B cell (primary cell): ENCODE measurements around the gene ZNF287. TPM values are rescaled to one million over a fixed set of nuclear protein-coding genes. Genes with fewer than 3 reads are reported as not detected.

Experiments
- ATAC-seq: fragments of 200-7000 bp; cut with Tn5 transposase; one replicate; pipeline ENCODE4 v1.10.0; 2021; ENCODE audit warnings: low read depth, mild to moderate bottlenecking, moderate number of reproducible peaks, moderate library complexity
- CTCF ChIA-PET: fragments of 350-600 bp; sonication (Branson Sonifier 250); formaldehyde crosslinking; loops from one replicate; lab custom pipeline; 2021; ENCODE audit warnings: antibody characterized with exemption, inconsistent platforms; lab: Charles Lee
- POLR2A ChIA-PET: fragments of 350-600 bp; sonication (Branson Sonifier 250); formaldehyde crosslinking; loops from one replicate; lab custom pipeline; 2021; ENCODE audit warnings: antibody characterized with exemption; lab: Charles Lee
- DNase-seq: peaks from one replicate; pipeline ENCODE4 v3.0.0; 2013
- H2AFZ ChIP-seq: 2 replicates; pipeline ENCODE4 v1.6.1; 2012; ENCODE audit warnings: mild to moderate bottlenecking, low read depth, low read length; ENCODE audit not compliant: insufficient read depth, poor library complexity, severe bottlenecking
- H3K27ac ChIP-seq, 2 donors: 1 replicate in 1 of 2; 2 replicates in 1 of 2; pipeline ENCODE4 v1.5.1; 2012 to 2013; ENCODE audit warnings: low read length in 2 of 2, mild to moderate bottlenecking in 2 of 2, moderate library complexity in 1 of 2
- H3K27me3 ChIP-seq, 4 experiments: fragments of 200-600 bp in 1 of 4; sonication (generic) in 1 of 4; replicated peaks in 1 of 4; 1 replicate in 2 of 4; 2 replicates in 2 of 4; pipeline versions ENCODE4 v1.6.1 to v1.7.0; 2013 to 2016; ENCODE audit warnings: low read length in 3 of 4, mild to moderate bottlenecking in 2 of 4, mixed read lengths in 1 of 4, moderate library complexity in 1 of 4; ENCODE audit not compliant: insufficient read depth in 4 of 4, control insufficient read depth in 3 of 4; ENCODE audit errors: control extremely low read depth in 1 of 4
- H3K36me3 ChIP-seq, 2 experiments: replicated peaks in 1 of 2; 1 replicate in 1 of 2; 2 replicates in 1 of 2; pipeline versions ENCODE4 v1.6.1 to v1.7.1; 2013; ENCODE audit warnings: low read length in 1 of 2; ENCODE audit not compliant: insufficient read depth in 2 of 2, control insufficient read depth in 1 of 2; ENCODE audit errors: control extremely low read depth in 1 of 2, extremely low read depth in 1 of 2
- H3K4me1 ChIP-seq, 2 donors: fragments of 200-600 bp in 1 of 2; sonication (generic) in 1 of 2; 1 replicate in 1 of 2; 2 replicates in 1 of 2; pipeline versions ENCODE4 v1.5.1 to v1.6.1; 2013 to 2017; ENCODE audit warnings: low read length in 2 of 2; ENCODE audit not compliant: control insufficient read depth in 2 of 2, insufficient read depth in 2 of 2
- H3K4me2 ChIP-seq: replicated peaks from 2 replicates; pipeline ENCODE3; 2012; ENCODE audit warnings: mild to moderate bottlenecking, low read depth, low read length; ENCODE audit not compliant: poor library complexity, severe bottlenecking
- H3K4me3 ChIP-seq, 5 experiments: fragments of 200-600 bp in 1 of 5; sonication (generic) in 1 of 5; 1 replicate in 3 of 5; 2 replicates in 2 of 5; pipeline versions ENCODE4 v1.5.1 to v1.7.0; 2011 to 2016; ENCODE audit warnings: low read length in 4 of 5, mild to moderate bottlenecking in 4 of 5, low read depth in 2 of 5, control low read depth in 1 of 5, moderate library complexity in 1 of 5; ENCODE audit not compliant: insufficient read depth in 1 of 5; ENCODE audit errors: control extremely low read depth in 1 of 5, extremely low read depth in 1 of 5
- H3K79me2 ChIP-seq: fragments of 200-600 bp; sonication (generic); one replicate; pipeline ENCODE4 v1.6.0; 2016; ENCODE audit warnings: low read length; ENCODE audit not compliant: control insufficient read depth, insufficient read depth
- H3K9ac ChIP-seq: fragments of 200-600 bp; sonication (generic); 2 replicates; pipeline ENCODE4 v1.6.1; 2017; ENCODE audit warnings: mild to moderate bottlenecking, low read length, moderate library complexity
- H3K9me3 ChIP-seq, 3 donors: one replicate each; pipeline versions ENCODE4 v1.6.1 to v1.7.1; 2013; ENCODE audit warnings: low read length in 2 of 3; ENCODE audit not compliant: control insufficient read depth in 2 of 3, insufficient read depth in 1 of 3; ENCODE audit errors: control extremely low read depth in 1 of 3
- H4K20me1 ChIP-seq: 2 replicates; pipeline ENCODE4 v1.6.0; 2012; ENCODE audit warnings: mild to moderate bottlenecking, low read length; ENCODE audit not compliant: insufficient read depth, control insufficient read depth, poor library complexity, severe bottlenecking
- H3K27ac Mint-ChIP-seq: one replicate; pipeline ENCODE4 v1.8.0; 2021; ENCODE audit warnings: mixed read lengths
- H3K27me3 Mint-ChIP-seq: one replicate; pipeline ENCODE4 v1.8.0; 2021; ENCODE audit warnings: mixed read lengths
- H3K4me1 Mint-ChIP-seq: one replicate; pipeline ENCODE4 v1.8.0; 2021; ENCODE audit warnings: mixed read lengths
- H3K4me3 Mint-ChIP-seq: one replicate; pipeline ENCODE4 v1.8.0; 2021; ENCODE audit warnings: mixed read lengths
- H3K9me3 Mint-ChIP-seq: one replicate; pipeline ENCODE4 v1.8.0; 2022; ENCODE audit warnings: mixed read lengths; ENCODE audit not compliant: insufficient read depth
- CTCF ChIP-seq: fragments of 200-600 bp; IDR thresholded peaks from one replicate; pipeline ENCODE4 v1.8.0; 2022; ENCODE audit warnings: antibody characterized with exemption, mild to moderate bottlenecking
- EZH2 ChIP-seq: IDR thresholded peaks from 2 replicates; pipeline ENCODE4 v1.6.1; 2012; ENCODE audit warnings: borderline replicate concordance, low read depth, mild to moderate bottlenecking, moderate library complexity, low read length; ENCODE audit not compliant: insufficient read depth, poor library complexity, severe bottlenecking
- WGBS: methylation state at CpG from one replicate; pipeline ENCODE4 v1.1.5; 2013; ENCODE audit warnings: missing lambda C conversion rate; ENCODE audit not compliant: insufficient coverage; 5-methylcytosine and 5-hydroxymethylcytosine counted together
- intact Hi-C: fragments of 100-400 bp; cut with micrococcal nuclease; formaldehyde crosslinking; loops from one replicate; pipeline ENCODE4 v1.10.0; 2022
- polyA plus RNA-seq: library from polyadenylated mRNA; depleted of rRNA; stranded (reverse); fragments of >200 nt; gene quantifications from 2 replicates; pipeline ENCODE4 v1.2.3, GENCODE V29; 2012
- total RNA-seq, 2 donors: library from RNA; stranded (reverse); fragments of 120-200 nt in 1 of 2; gene quantifications; 1 replicate in 1 of 2; 2 replicates in 1 of 2; pipeline versions ENCODE4 v1.2.3 to v1.2.4, GENCODE V29; 2013 to 2022

Gene ZNF287
- total and polyA plus RNA-seq, 2 donors (not counting 1 experiment from before 2014, with no cell fraction given) = 4.2 to 19.3 TPM

GRCh38 chr17:16583781-16584180 lies 14.8 kb upstream of the ZNF287 start:
- TF ChIP-seq CTCF = no peak
- ATAC-seq = no peak

GRCh38 chr17:16573466-16573865 lies 4.5 kb upstream of the ZNF287 start:
- Histone ChIP-seq H2AFZ (no peak overlapping the region), H3K4me3 (no peak overlapping the region), H3K36me3 (no peaks in the 10 kb centered on the region), H3K27ac (no peak overlapping the region), H3K9me3 (peaks cover 0 to 2% (median 0%) of the 10 kb centered on the region in 3 donors), H3K27me3 (peaks cover 0 to 6% (median 0%) of the 10 kb centered on the region in 4 experiments), H3K4me2 (no peak overlapping the region), H3K4me1 (peaks cover 12 to 14% of the 10 kb centered on the region in 2 donors), H3K79me2 (no peaks in the 10 kb centered on the region), H4K20me1 (no peaks in the 10 kb centered on the region), H3K9ac (no peak overlapping the region)
- no peaks in the 10 kb centered on the region for H3K9me3 Mint-ChIP-seq
- 94% methylated on average over 2 of the region's 2 CpGs for WGBS
- TF ChIP-seq EZH2 (no peak), CTCF (no peak)
- intact Hi-C loops = no loop called here
- ATAC-seq (no peak), DNase-seq (no peak)
- H3K4me1 Mint-ChIP-seq = peaks cover 12% of the 10 kb centered on the region
- H3K4me3 Mint-ChIP-seq = no peak overlapping the region
- POLR2A ChIA-PET = no interaction called here
- H3K27ac Mint-ChIP-seq = no peak overlapping the region
- peaks cover 24% of the 10 kb centered on the region for H3K27me3 Mint-ChIP-seq
- CTCF ChIA-PET = interaction anchor here (1.2 to 1.7 kb wide), 2 partner anchors 11 to 14 kb away, joined by 6 to 8 read pairs; no protein-coding TSS in a partner anchor

More at GRCh38 chr17:16583781-16584180, 14.8 kb upstream of the ZNF287 start:
- Mint-ChIP-seq H3K4me1 (peaks cover 9% of the 10 kb centered on the region), H3K27ac (no peak overlapping the region), H3K9me3 (no peaks in the 10 kb centered on the region), H3K4me3 (peak overlapping the region; percentile 79), H3K27me3 (peaks cover 71% of the 10 kb centered on the region)
- intact Hi-C loops = loop anchor here (1.0 kb wide), 1 partner anchor 14 kb away; the partner anchor contains the start of gene ZNF287
- Histone ChIP-seq H3K4me3 (no peak overlapping the region), H3K27me3 (peaks cover 0 to 32% (median 30%) of the 10 kb centered on the region in 4 experiments), H3K4me1 (peaks cover 10 to 13% of the 10 kb centered on the region in 2 donors), H3K27ac (no peak overlapping the region), H3K4me2 (peak overlapping the region; percentile 72), H2AFZ (no peak overlapping the region), H3K9me3 (peaks cover 1 to 7% (median 2%) of the 10 kb centered on the region in 3 donors), H3K79me2 (no peaks in the 10 kb centered on the region), H3K36me3 (no peaks in the 10 kb centered on the region), H3K9ac (no peak overlapping the region), H4K20me1 (no peaks in the 10 kb centered on the region)
- no peak for DNase-seq
- CTCF ChIA-PET = interaction anchor here (0.7 to 8.1 kb wide), 7 partner anchors 10 to 220 kb away, joined by 3 to 68 read pairs (median 5); partner anchors contain the start of gene ZNF287
- POLR2A ChIA-PET = interaction anchor here (0.6 to 0.7 kb wide), 2 partner anchors 48 to 345 kb away, joined by 4 read pairs; no protein-coding TSS in a partner anchor
- 70% methylated on average over 2 of the region's 7 CpGs for WGBS
